ENCODE data around the gene EYA3. TPM values are rescaled to one million over a fixed set of nuclear protein-coding genes. Genes with fewer than 3 reads are reported as not detected.

EYA3 gene
- total and polyA plus RNA-seq, 10 of the 15 experiments (the other 5 are each of a cell fraction or from before 2014, with no cell fraction given), result 13.0 to 46.6 (median 23.4) TPM

GRCh38 chr1:28122183-28122582, 33.8 kb upstream of the EYA3 start:
- H3K27me3 ChIP-seq (replicated peaks in 1 of 2; ENCODE audit: control insufficient read depth in 2 of 2, insufficient read depth in 2 of 2, low read length in 1 of 2), result no peaks in the 10 kb centered on the region
- no peak overlapping the region for H3K4me2 ChIP-seq (ENCODE audit: control insufficient read depth, insufficient read depth)
- no peak overlapping the region for H3K27ac ChIP-seq (ENCODE audit: control insufficient read depth, insufficient read depth)
- WGBS (ENCODE audit: insufficient coverage, insufficient replicate concordance, low lambda C conversion rate, missing lambda C conversion rate), result 97% methylated on average over 3 of the region's 3 CpGs
- no peaks in the 10 kb centered on the region for H3K9me3 ChIP-seq (replicated peaks; ENCODE audit: control insufficient read depth, insufficient read depth, low read length)
- H3K79me2 ChIP-seq (ENCODE audit: control insufficient read depth, insufficient read depth, low read length), result no peaks in the 10 kb centered on the region
- ChIA-PET SMC1A (ENCODE audit: uncharacterized antibody, unreplicated experiment) (interaction anchor here (1.2 kb wide), 1 partner anchor 10 kb away, joined by 3 read pairs; no protein-coding TSS in a partner anchor), POLR2A (interaction anchor here (1.5 kb wide), 1 partner anchor 15 kb away, joined by 3 read pairs; no protein-coding TSS in a partner anchor), CTCF (interaction anchor here (1.1 to 1.5 kb wide), 2 partner anchors 13 to 25 kb away, joined by 3 to 5 read pairs; no protein-coding TSS in a partner anchor), RAD21 (ENCODE audit: unreplicated experiment) (no interaction called here)
- intact Hi-C loops (cut with micrococcal nuclease; ENCODE audit: unreplicated experiment), result no loop called here
- no peak overlapping the region for H3K4me3 ChIP-seq
- DNase-seq (ENCODE audit: low read depth, low spot score) (no peak), FAIRE-seq (no peak), ATAC-seq (no peak)
- no peaks in the 10 kb centered on the region for H4K20me1 ChIP-seq (ENCODE audit: control insufficient read depth, insufficient read depth)
- H2AFZ ChIP-seq (ENCODE audit: control insufficient read depth, low read depth, low read length), result no peak overlapping the region
- no peak overlapping the region for H3K9ac ChIP-seq (ENCODE audit: control insufficient read depth, insufficient read depth, low read length)
- no TSS peak for BruUV-seq (replicated peaks)
- no peaks in the 10 kb centered on the region for H3K36me3 ChIP-seq (ENCODE audit: control insufficient read depth in 2 of 2, insufficient read depth in 2 of 2, low read length in 1 of 2)
- in situ Hi-C loops (cut with MboI), result no loop called here
- no peak for TF ChIP-seq JUND (IDR thresholded peaks at IDR 0.05; ENCODE audit: low read depth, low read length)
- H3K4me1 ChIP-seq (ENCODE audit: control insufficient read depth, insufficient read depth, low read length), result peaks cover 17% of the 10 kb centered on the region

GRCh38 chr1:28119556-28119955, 31.1 kb upstream of the EYA3 start:
- H2AFZ ChIP-seq (ENCODE audit: control insufficient read depth, low read depth, low read length), result no peak overlapping the region
- H3K4me2 ChIP-seq (ENCODE audit: control insufficient read depth, insufficient read depth), result no peak overlapping the region
- H3K4me3 ChIP-seq, result no peak overlapping the region
- TF ChIP-seq, protein P1, sequence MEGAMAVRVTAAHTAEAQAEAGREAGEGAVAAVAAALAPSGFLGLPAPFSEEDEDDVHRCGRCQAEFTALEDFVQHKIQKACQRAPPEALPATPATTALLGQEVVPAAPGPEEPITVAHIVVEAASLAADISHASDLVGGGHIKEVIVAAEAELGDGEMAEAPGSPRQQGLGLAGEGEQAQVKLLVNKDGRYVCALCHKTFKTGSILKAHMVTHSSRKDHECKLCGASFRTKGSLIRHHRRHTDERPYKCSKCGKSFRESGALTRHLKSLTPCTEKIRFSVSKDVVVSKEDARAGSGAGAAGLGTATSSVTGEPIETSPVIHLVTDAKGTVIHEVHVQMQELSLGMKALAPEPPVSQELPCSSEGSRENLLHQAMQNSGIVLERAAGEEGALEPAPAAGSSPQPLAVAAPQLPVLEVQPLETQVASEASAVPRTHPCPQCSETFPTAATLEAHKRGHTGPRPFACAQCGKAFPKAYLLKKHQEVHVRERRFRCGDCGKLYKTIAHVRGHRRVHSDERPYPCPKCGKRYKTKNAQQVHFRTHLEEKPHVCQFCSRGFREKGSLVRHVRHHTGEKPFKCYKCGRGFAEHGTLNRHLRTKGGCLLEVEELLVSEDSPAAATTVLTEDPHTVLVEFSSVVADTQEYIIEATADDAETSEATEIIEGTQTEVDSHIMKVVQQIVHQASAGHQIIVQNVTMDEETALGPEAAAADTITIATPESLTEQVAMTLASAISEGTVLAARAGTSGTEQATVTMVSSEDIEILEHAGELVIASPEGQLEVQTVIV (IDR thresholded peaks at IDR 0.05; ENCODE audit: borderline replicate concordance, partially characterized antibody), result no peak
- peak; percentile 28; the same call in 1 of the 2 replicates for TF ChIP-seq EED (IDR thresholded peaks at IDR 0.05; ENCODE audit: low read depth)
- peak; percentile 14 to 21; a peak in 1 of 4 replicates for TF ChIP-seq IKZF2 (IDR thresholded peaks at IDR 0.05)
- peak; percentile 23; the same call in 1 of the 2 replicates for TF ChIP-seq RUNX3 (IDR thresholded peaks at IDR 0.05; ENCODE audit: low read length)
- peak; percentile 47 for TF ChIP-seq JUNB (IDR thresholded peaks at IDR 0.05)
- TF ChIP-seq DPF2 (IDR thresholded peaks at IDR 0.05), result no peak
- intact Hi-C loops (cut with micrococcal nuclease; ENCODE audit: unreplicated experiment), result no loop called here
- ChIA-PET SMC1A (ENCODE audit: uncharacterized antibody, unreplicated experiment) (interaction anchor here (1.6 to 2.0 kb wide), 2 partner anchors 15 to 28 kb away, joined by 6 to 9 read pairs; no protein-coding TSS in a partner anchor), CTCF (interaction anchor here (0.7 to 2.1 kb wide), 6 partner anchors 11 to 50 kb away, joined by 3 to 7 read pairs (median 4); partner anchors contain the start of gene EYA3), RAD21 (ENCODE audit: unreplicated experiment) (interaction anchor here (0.8 to 11.7 kb wide), 5 partner anchors 10 to 54 kb away, joined by 3 to 113 read pairs (median 4); partner anchors contain the start of gene EYA3), POLR2A (interaction anchor here (0.6 to 1.9 kb wide), 7 partner anchors 10 to 1566 kb away, joined by 3 to 12 read pairs (median 4); no protein-coding TSS in a partner anchor)
- H3K27ac ChIP-seq (ENCODE audit: control insufficient read depth, insufficient read depth), result no peak overlapping the region
- in situ Hi-C loops (cut with MboI), result no loop called here
- H3K9ac ChIP-seq (ENCODE audit: control insufficient read depth, insufficient read depth, low read length), result no peak overlapping the region
- FAIRE-seq (no peak), ATAC-seq (peak; percentile 18), DNase-seq (ENCODE audit: low read depth, low spot score) (no peak)
- H3K27me3 ChIP-seq (replicated peaks in 1 of 2; ENCODE audit: control insufficient read depth in 2 of 2, insufficient read depth in 2 of 2, low read length in 1 of 2), result no peaks in the 10 kb centered on the region
- H3K9me3 ChIP-seq (replicated peaks; ENCODE audit: control insufficient read depth, insufficient read depth, low read length), result no peaks in the 10 kb centered on the region
- H3K36me3 ChIP-seq (ENCODE audit: control insufficient read depth in 2 of 2, insufficient read depth in 2 of 2, low read length in 1 of 2), result no peaks in the 10 kb centered on the region
- BruUV-seq (replicated peaks), result no TSS peak
- no peaks in the 10 kb centered on the region for H4K20me1 ChIP-seq (ENCODE audit: control insufficient read depth, insufficient read depth)
- peaks cover 24% of the 10 kb centered on the region for H3K4me1 ChIP-seq (ENCODE audit: control insufficient read depth, insufficient read depth, low read length)
- H3K79me2 ChIP-seq (ENCODE audit: control insufficient read depth, insufficient read depth, low read length), result no peaks in the 10 kb centered on the region
- 86% methylated on average over 8 of the region's 8 CpGs for WGBS (ENCODE audit: insufficient coverage, insufficient replicate concordance, low lambda C conversion rate, missing lambda C conversion rate)
